ENCODE data around the gene DCLK1. TPM values are rescaled to one million over a fixed set of nuclear protein-coding genes. Genes with fewer than 3 reads are reported as not detected.

The DCLK1 gene
- total RNA-seq, 3 donors from 2014 or later (not counting 1 experiment from before 2014, with no cell fraction given), result not detected

DNA sequence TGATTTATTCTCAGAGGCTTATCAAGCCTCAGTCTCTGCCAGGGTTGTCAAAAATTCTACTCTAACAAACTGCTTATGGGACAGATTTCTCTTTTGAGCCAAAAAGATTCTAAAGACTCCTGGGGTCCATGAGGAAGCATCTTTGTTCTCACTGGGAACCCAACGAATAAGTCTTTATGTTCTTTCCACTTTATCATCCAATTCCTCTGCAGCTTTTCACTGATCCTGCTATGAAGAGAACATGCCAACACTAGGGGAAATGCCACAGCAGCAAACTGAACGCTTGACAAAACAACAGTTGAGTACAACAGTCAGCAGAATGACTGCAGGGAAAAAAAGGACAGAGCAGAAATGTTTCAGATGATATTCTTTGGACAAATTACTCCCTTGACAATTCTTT, 22.2 kb downstream of the DCLK1 start:
- 75% methylated on average over 2 of the region's 2 CpGs for WGBS (ENCODE audit: insufficient coverage)
- Mint-ChIP-seq H3K27ac (no peak overlapping the region), H3K27me3 (ENCODE audit: low read depth in 2 of 2) (no peaks in the 10 kb centered on the region), H3K4me3 (no peak overlapping the region), H3K4me1 (no peaks in the 10 kb centered on the region), H3K9me3 (peaks cover 5% of the 10 kb centered on the region in 2 donors), H3K36me3 (no peaks in the 10 kb centered on the region)
- H3K36me3 ChIP-seq (ENCODE audit: control insufficient read depth, insufficient read depth, low read length), result no peaks in the 10 kb centered on the region
- no peak for ATAC-seq
- H3K4me3 ChIP-seq (ENCODE audit: low read length), result no peak overlapping the region
- H3K27me3 ChIP-seq (ENCODE audit: control insufficient read depth, insufficient read depth, low read length), result no peaks in the 10 kb centered on the region
- H3K4me1 ChIP-seq (ENCODE audit: control insufficient read depth, insufficient read depth, low read length), result no peaks in the 10 kb centered on the region
- TF ChIP-seq, protein P1, sequence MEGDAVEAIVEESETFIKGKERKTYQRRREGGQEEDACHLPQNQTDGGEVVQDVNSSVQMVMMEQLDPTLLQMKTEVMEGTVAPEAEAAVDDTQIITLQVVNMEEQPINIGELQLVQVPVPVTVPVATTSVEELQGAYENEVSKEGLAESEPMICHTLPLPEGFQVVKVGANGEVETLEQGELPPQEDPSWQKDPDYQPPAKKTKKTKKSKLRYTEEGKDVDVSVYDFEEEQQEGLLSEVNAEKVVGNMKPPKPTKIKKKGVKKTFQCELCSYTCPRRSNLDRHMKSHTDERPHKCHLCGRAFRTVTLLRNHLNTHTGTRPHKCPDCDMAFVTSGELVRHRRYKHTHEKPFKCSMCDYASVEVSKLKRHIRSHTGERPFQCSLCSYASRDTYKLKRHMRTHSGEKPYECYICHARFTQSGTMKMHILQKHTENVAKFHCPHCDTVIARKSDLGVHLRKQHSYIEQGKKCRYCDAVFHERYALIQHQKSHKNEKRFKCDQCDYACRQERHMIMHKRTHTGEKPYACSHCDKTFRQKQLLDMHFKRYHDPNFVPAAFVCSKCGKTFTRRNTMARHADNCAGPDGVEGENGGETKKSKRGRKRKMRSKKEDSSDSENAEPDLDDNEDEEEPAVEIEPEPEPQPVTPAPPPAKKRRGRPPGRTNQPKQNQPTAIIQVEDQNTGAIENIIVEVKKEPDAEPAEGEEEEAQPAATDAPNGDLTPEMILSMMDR (IDR thresholded peaks at IDR 0.05), result no peak
- DNase-seq, result no peak
- intact Hi-C loops (cut with micrococcal nuclease), result no loop called here
- no peaks in the 10 kb centered on the region for H3K9me3 ChIP-seq (ENCODE audit: control insufficient read depth, insufficient read depth, low read length)
- H3K27ac ChIP-seq (ENCODE audit: low read length), result no peak overlapping the region

DNA sequence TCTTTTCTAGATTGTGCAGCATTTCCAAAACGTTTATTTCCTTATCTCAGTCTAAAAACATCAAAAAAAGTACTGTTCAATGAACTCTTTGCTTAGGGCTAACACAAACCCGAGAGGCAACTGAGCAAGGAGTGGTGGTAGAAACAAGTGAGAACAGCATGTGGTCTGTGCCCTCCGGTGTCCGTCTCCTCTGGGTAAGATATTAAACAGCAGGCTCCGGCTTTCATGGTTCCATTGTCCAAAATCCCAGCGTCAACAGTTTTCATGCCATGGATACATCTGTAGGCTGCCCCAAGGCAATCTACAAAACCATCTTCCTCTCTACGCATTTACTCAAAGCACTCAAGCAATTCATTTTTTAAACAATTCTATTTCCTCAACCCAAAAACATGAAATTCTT, 22.8 kb downstream of the DCLK1 start:
- intact Hi-C loops (cut with micrococcal nuclease), result no loop called here
- 90% methylated on average over 5 of the region's 7 CpGs for WGBS (ENCODE audit: insufficient coverage)
- Histone ChIP-seq H3K27ac (ENCODE audit: low read length) (no peak overlapping the region), H3K27me3 (ENCODE audit: control insufficient read depth, insufficient read depth, low read length) (no peaks in the 10 kb centered on the region), H3K36me3 (ENCODE audit: control insufficient read depth, insufficient read depth, low read length) (no peaks in the 10 kb centered on the region), H3K4me3 (ENCODE audit: low read length) (no peak overlapping the region), H3K9me3 (ENCODE audit: control insufficient read depth, insufficient read depth, low read length) (no peaks in the 10 kb centered on the region), H3K4me1 (ENCODE audit: control insufficient read depth, insufficient read depth, low read length) (no peaks in the 10 kb centered on the region)
- Mint-ChIP-seq H3K27me3 (ENCODE audit: low read depth in 2 of 2) (no peaks in the 10 kb centered on the region), H3K36me3 (no peaks in the 10 kb centered on the region), H3K27ac (no peak overlapping the region), H3K4me1 (no peaks in the 10 kb centered on the region), H3K9me3 (peaks cover 5% of the 10 kb centered on the region in 2 donors), H3K4me3 (no peak overlapping the region)
- TF ChIP-seq, protein P1 (IDR thresholded peaks at IDR 0.05), result no peak
- no peak for DNase-seq
- ATAC-seq, result no peak

DNA sequence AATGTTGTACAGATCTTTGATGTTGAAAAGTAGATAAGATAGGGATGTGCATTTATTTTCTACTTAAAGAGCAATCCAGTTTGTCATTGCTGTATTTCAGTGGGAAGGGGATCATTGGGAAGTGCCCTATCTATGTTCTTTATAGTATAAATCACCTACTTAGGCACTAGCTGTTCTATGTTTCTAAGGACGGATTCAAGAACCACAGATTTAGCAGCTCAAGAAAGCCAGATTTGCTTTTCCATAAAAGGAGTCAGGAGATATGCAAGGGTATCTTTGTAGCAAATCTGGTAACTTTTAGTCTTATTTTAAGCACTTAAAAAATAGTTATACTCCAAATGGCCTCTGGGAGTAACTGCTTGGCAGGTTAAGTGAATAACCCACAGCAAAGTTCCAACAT, 23.7 kb downstream of the DCLK1 start:
- ATAC-seq, result no peak
- Histone ChIP-seq H3K4me3 (ENCODE audit: low read length) (no peak overlapping the region), H3K27ac (ENCODE audit: low read length) (no peak overlapping the region), H3K36me3 (ENCODE audit: control insufficient read depth, insufficient read depth, low read length) (no peaks in the 10 kb centered on the region), H3K9me3 (ENCODE audit: control insufficient read depth, insufficient read depth, low read length) (no peaks in the 10 kb centered on the region), H3K4me1 (ENCODE audit: control insufficient read depth, insufficient read depth, low read length) (no peaks in the 10 kb centered on the region), H3K27me3 (ENCODE audit: control insufficient read depth, insufficient read depth, low read length) (no peaks in the 10 kb centered on the region)
- intact Hi-C loops (cut with micrococcal nuclease), result no loop called here
- TF ChIP-seq, protein P1 (IDR thresholded peaks at IDR 0.05), result no peak
- DNase-seq, result no peak
- H3K4me3 Mint-ChIP-seq, result no peak overlapping the region
- H3K4me1 Mint-ChIP-seq, result no peaks in the 10 kb centered on the region
- WGBS (ENCODE audit: insufficient coverage), result 91% methylated on average over 1 of the region's 1 CpG
- no peaks in the 10 kb centered on the region for H3K36me3 Mint-ChIP-seq
- no peak overlapping the region for H3K27ac Mint-ChIP-seq
- no peaks in the 10 kb centered on the region for H3K27me3 Mint-ChIP-seq (ENCODE audit: low read depth in 2 of 2)
- peaks cover 5% of the 10 kb centered on the region in 2 donors for H3K9me3 Mint-ChIP-seq

DNA sequence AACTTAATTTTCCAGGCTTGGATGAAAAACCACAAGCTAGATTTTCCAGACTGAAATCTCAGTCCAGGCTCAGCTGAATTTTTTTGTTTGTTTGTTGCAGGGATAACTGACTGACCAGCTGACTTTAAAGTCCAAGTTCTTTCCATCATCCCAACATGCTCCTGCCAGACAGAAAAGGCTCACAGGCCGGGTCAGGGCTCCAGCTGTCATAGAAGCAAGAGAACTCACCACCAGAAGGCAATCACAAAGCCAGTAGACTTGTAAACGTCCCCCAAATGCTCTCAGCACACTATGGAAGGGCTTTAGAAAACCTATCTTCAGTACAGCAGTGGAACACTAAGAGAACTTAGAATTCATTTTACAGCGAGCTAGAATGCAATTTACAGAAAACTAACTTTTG, 25.5 kb downstream of the DCLK1 start:
- no peak overlapping the region for H3K4me3 Mint-ChIP-seq
- H3K9me3 ChIP-seq (ENCODE audit: control insufficient read depth, insufficient read depth, low read length), result no peaks in the 10 kb centered on the region
- no peak overlapping the region for H3K27ac ChIP-seq (ENCODE audit: low read length)
- TF ChIP-seq, protein P1 (IDR thresholded peaks at IDR 0.05), result no peak
- no peaks in the 10 kb centered on the region for H3K27me3 Mint-ChIP-seq (ENCODE audit: low read depth in 2 of 2)
- no peaks in the 10 kb centered on the region for H3K27me3 ChIP-seq (ENCODE audit: control insufficient read depth, insufficient read depth, low read length)
- no peaks in the 10 kb centered on the region for H3K4me1 ChIP-seq (ENCODE audit: control insufficient read depth, insufficient read depth, low read length)
- no peak overlapping the region for H3K4me3 ChIP-seq (ENCODE audit: low read length)
- no peak overlapping the region for H3K27ac Mint-ChIP-seq
- intact Hi-C loops (cut with micrococcal nuclease), result no loop called here
- no peaks in the 10 kb centered on the region for H3K4me1 Mint-ChIP-seq
- WGBS (ENCODE audit: insufficient coverage), result 50% methylated on average over 3 of the region's 3 CpGs
- no peaks in the 10 kb centered on the region for H3K36me3 Mint-ChIP-seq
- peaks cover 2 to 4% of the 10 kb centered on the region in 2 donors for H3K9me3 Mint-ChIP-seq
- DNase-seq (no peak), ATAC-seq (no peak)
- no peaks in the 10 kb centered on the region for H3K36me3 ChIP-seq (ENCODE audit: control insufficient read depth, insufficient read depth, low read length)

Measured in natural killer cell (primary cell).